PC-9 (cell line): ENCODE measurements around the gene HLA-A. TPM values are rescaled to one million over a fixed set of nuclear protein-coding genes. Genes with fewer than 3 reads are reported as not detected.
A peak's percentile ranks its signal among the peaks of the same experiment; 100 is the strongest.
"Not testable (repeated sequence)": the region's sequence is repeated elsewhere in the genome, so short reads cannot be mapped to it uniquely, and the experiment has no call there.

Experiments used
- BruUV-seq: library from RNA; stranded (reverse); fragments of 400-500 nt; replicated peaks from 2 replicates; lab custom pipeline; 2021; lab: Mats Ljungman, UMichigan
- CTCF ChIA-PET: fragments of 300-600 bp; sonication (Branson Sonifier 250); formaldehyde crosslinking; loops from one replicate; lab custom pipeline; 2022; ENCODE audit warnings: antibody characterized with exemption; lab: Charles Lee
- POLR2A ChIA-PET: fragments of 300-600 bp; sonication (Branson Sonifier 250); formaldehyde crosslinking; loops from one replicate; lab custom pipeline; 2022; ENCODE audit warnings: antibody characterized with exemption; ENCODE audit not compliant: unreplicated experiment; lab: Charles Lee
- DNase-seq, 2 experiments: peaks; one replicate each; pipeline versions ENCODE4 v3.0.0 to v3.0.0-alpha.2; 2015 to 2022; ENCODE audit warnings: mixed read lengths in 1 of 2
- H2AFZ ChIP-seq: fragments of 200-600 bp; sonication (generic); 2 replicates; pipeline ENCODE4 v1.8.1; 2017; ENCODE audit warnings: antibody characterized with exemption
- H3F3A ChIP-seq: fragments of 200-600 bp; sonication (generic); 2 replicates; pipeline ENCODE4 v1.8.1; 2017; ENCODE audit warnings: antibody characterized with exemption, mild to moderate bottlenecking, low read depth; ENCODE audit not compliant: insufficient read depth
- H3K27ac ChIP-seq: fragments of 200-600 bp; sonication (generic); 2 replicates; pipeline ENCODE4 v1.6.1; 2016; ENCODE audit warnings: mixed run types
- H3K27me3 ChIP-seq: fragments of 200-600 bp; sonication (generic); 2 replicates; pipeline ENCODE4 v1.6.1; 2016; ENCODE audit warnings: low read depth, mixed run types; ENCODE audit not compliant: insufficient read depth
- H3K36me3 ChIP-seq: fragments of 200-600 bp; sonication (generic); 2 replicates; pipeline ENCODE4 v1.6.1; 2016; ENCODE audit warnings: low read depth, mixed run types
- H3K4me1 ChIP-seq: fragments of 200-600 bp; sonication (generic); replicated peaks from 2 replicates; pipeline ENCODE4 v1.6.1; 2016; ENCODE audit warnings: mixed run types; ENCODE audit not compliant: insufficient read depth
- H3K4me2 ChIP-seq: fragments of 200-600 bp; sonication (generic); 2 replicates; pipeline ENCODE4 v1.6.1; 2017; ENCODE audit warnings: mixed run types
- H3K4me3 ChIP-seq: fragments of 200-600 bp; sonication (generic); 2 replicates; pipeline ENCODE4 v1.6.1; 2016; ENCODE audit warnings: mixed run types
- H3K79me2 ChIP-seq: fragments of 200-600 bp; sonication (generic); 2 replicates; pipeline ENCODE4 v1.6.1; 2017; ENCODE audit warnings: low read depth, mixed run types
- H3K9me2 ChIP-seq: fragments of 200-600 bp; sonication (generic); 2 replicates; pipeline ENCODE4 v1.8.1; 2017; ENCODE audit warnings: mild to moderate bottlenecking; ENCODE audit not compliant: insufficient read depth
- H3K9me3 ChIP-seq: fragments of 200-600 bp; sonication (generic); 2 replicates; pipeline ENCODE4 v1.8.1; 2016; ENCODE audit warnings: low read depth; ENCODE audit not compliant: insufficient read depth
- H4K20me1 ChIP-seq: fragments of 200-600 bp; sonication (generic); 2 replicates; pipeline ENCODE4 v1.8.1; 2017; ENCODE audit not compliant: insufficient read depth
- CTCF ChIP-seq: fragments of 200-600 bp; sonication (generic); conservative IDR thresholded peaks from 2 replicates; pipeline ENCODE4 v1.6.1; 2017; ENCODE audit warnings: mixed run types, antibody characterized with exemption, mild to moderate bottlenecking, moderate library complexity
- EZH2 ChIP-seq: fragments of 200-600 bp; sonication (generic); IDR thresholded peaks from 2 replicates; pipeline ENCODE4 v1.8.0; 2017; ENCODE audit warnings: antibody characterized with exemption, low read depth
- intact Hi-C: fragments of 100-400 bp; cut with micrococcal nuclease; formaldehyde crosslinking; loops from one replicate; pipeline ENCODE4 v1.10.0; 2022; ENCODE audit not compliant: unreplicated experiment
- total RNA-seq: library from RNA; stranded (reverse); gene quantifications from 2 replicates; pipeline ENCODE4 v1.2.3, GENCODE V29; 2021

HLA-A gene
- total RNA-seq, 1 experiment from 2014 or later = 168 TPM

DNA sequence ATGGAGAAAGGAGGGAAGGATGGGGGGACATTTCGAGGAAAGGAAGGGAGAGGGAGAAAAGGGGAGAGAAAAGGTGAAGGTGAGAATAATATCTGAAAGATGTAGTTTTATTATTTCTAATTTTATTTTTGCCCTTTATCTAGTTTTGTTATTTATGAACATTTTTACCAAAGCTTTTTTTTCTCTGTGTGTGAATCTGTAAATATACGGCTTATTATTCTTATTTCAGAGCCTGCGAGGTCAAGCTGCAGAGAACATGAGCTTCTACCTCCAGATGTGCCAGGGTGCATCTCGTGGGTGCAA is 35.0 kb downstream of the HLA-A start:
- H3K27me3 ChIP-seq = no peaks in the 10 kb centered on the region

DNA sequence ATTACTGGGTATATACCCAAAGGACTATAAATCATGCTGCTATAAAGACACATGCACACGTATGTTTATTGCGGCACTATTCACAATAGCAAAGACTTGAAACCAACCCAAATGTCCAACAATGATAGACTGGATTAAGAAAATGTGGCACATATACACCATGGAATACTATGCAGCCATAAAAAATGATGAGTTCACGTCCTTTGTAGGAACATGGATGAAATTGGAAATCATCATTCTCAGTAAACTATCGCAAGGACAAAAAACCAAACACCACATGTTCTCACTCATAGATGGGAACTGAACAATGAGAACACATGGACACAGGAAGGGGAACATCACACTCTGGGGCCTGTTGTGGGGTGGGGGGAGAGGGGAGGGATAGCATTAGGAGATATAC is 37.7 kb downstream of the HLA-A start:
- H3K4me1 ChIP-seq, CTCF ChIA-PET, H3K9me2 ChIP-seq, POLR2A ChIA-PET, H3K4me2 ChIP-seq, H3K79me2 ChIP-seq, BruUV-seq, H3K27me3 ChIP-seq, H3K36me3 ChIP-seq, H3K9me3 ChIP-seq, H4K20me1 ChIP-seq, intact Hi-C loops, H3K4me3 ChIP-seq, H3K27ac ChIP-seq, H2AFZ ChIP-seq, DNase-seq: not testable (repeated sequence)
- peaks cover 17% of the 10 kb centered on the region; the same call in 1 of the 2 replicates for H3F3A ChIP-seq

More for the DNA sequence above, 35.0 kb downstream of the HLA-A start:
- no TSS peak for BruUV-seq
- Histone ChIP-seq H3K9me2 (no peaks in the 10 kb centered on the region), H2AFZ (peak overlapping the region; percentile 90), H3K4me3 (peak overlapping the region; percentile 73; the same call in 1 of the 2 replicates), H3K9me3 (no peaks in the 10 kb centered on the region), H3K4me2 (peak overlapping the region; percentile 87), H3K36me3 (no peaks in the 10 kb centered on the region), H3K4me1 (peaks cover 10% of the 10 kb centered on the region), H3K79me2 (no peaks in the 10 kb centered on the region), H3K27ac (peak overlapping the region; percentile 55), H4K20me1 (no peaks in the 10 kb centered on the region), H3F3A (peaks cover 17% of the 10 kb centered on the region; the same call in 1 of the 2 replicates)
- ChIA-PET CTCF (no interaction called here), POLR2A (no interaction called here)
- TF ChIP-seq EZH2 = no peak
- no peak for DNase-seq
- intact Hi-C loops = no loop called here

- no TSS peak for BruUV-seq
- ChIA-PET CTCF (no interaction called here), POLR2A (no interaction called here)
- Histone ChIP-seq H3K9me3 (no peaks in the 10 kb centered on the region), H3F3A (peaks cover 17% of the 10 kb centered on the region; the same call in 1 of the 2 replicates), H3K27me3 (no peaks in the 10 kb centered on the region), H3K4me3 (no peak overlapping the region), H3K36me3 (no peaks in the 10 kb centered on the region), H3K4me1 (peaks cover 10% of the 10 kb centered on the region), H4K20me1 (no peaks in the 10 kb centered on the region), H3K9me2 (no peaks in the 10 kb centered on the region), H3K27ac (no peak overlapping the region), H2AFZ (no peak overlapping the region), H3K79me2 (no peaks in the 10 kb centered on the region), H3K4me2 (no peak overlapping the region)
- intact Hi-C loops = no loop called here
- TF ChIP-seq EZH2 = no peak
- no peak for DNase-seq
Measured at GRCh38 chr6:29980511-29980910, 38.2 kb downstream of the HLA-A start.

- no peak for DNase-seq
Measured at GRCh38 chr6:29981211-29981812, 39.0 kb downstream of the HLA-A start.

More at GRCh38 chr6:29981211-29981812, 39.0 kb downstream of the HLA-A start:
- H3K27ac ChIP-seq = no peak overlapping the region
- BruUV-seq = no TSS peak
- no peaks in the 10 kb centered on the region for H3K9me3 ChIP-seq
- H3K9me2 ChIP-seq = no peaks in the 10 kb centered on the region
- ChIA-PET POLR2A (interaction anchor here (0.7 kb wide), 1 partner anchor 105 kb away, joined by 6 read pairs; no protein-coding TSS in a partner anchor), CTCF (no interaction called here)
- peaks cover 14% of the 10 kb centered on the region; the same call in 1 of the 2 replicates for H3F3A ChIP-seq
- H3K36me3 ChIP-seq = no peaks in the 10 kb centered on the region
- H3K79me2 ChIP-seq = no peaks in the 10 kb centered on the region
- H3K4me2 ChIP-seq = no peak overlapping the region
- H4K20me1 ChIP-seq = no peaks in the 10 kb centered on the region
- no peak overlapping the region for H2AFZ ChIP-seq
- TF ChIP-seq EZH2 (no peak), CTCF (no peak)
- no peak overlapping the region for H3K4me3 ChIP-seq
- peaks cover 10% of the 10 kb centered on the region for H3K4me1 ChIP-seq
- H3K27me3 ChIP-seq = no peaks in the 10 kb centered on the region
- intact Hi-C loops = no loop called here
